Measurements from ENCODE around the gene ZBTB9.

DNA sequence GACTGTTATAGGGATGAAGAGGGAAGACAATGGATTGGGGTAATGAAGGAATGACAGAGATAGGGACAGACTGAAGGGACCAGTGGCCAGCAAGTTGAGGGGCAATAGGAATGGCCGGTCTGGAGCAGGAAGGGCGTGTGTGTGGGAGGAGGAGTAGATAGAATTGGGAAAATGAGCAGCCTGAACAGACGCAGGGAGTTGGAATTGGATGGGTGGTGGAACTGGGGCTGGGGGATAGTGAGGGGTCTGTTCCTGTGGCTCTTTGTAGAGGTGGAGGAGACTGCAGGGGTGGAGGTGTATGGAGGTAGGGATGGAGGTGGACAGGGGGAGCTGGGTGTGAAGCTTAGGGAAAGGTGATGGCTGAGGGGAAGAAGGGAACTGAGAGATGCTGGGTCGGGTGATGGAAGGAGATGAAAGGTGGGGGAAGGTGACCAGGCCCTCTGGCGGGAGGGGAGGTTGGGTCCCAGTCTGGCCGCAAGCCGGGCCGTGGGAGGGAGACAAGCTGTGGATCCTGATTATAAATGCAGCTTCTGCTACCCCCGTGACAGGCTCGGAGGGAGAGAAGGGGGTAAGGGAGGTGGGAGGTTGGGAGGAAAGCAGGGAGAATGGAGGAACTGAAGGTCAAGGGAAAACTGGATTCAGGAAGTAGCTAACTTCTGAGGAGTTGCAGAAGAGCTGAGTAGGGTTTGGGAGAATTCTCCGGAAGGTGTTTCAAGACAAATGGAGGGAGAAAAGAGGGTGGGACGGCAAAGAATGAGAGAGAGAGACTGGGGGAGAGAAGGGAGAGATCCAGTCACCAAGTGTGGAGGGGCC is 29.3 kb upstream of the ZBTB9 start:
- TF ChIP-seq, protein P1, sequence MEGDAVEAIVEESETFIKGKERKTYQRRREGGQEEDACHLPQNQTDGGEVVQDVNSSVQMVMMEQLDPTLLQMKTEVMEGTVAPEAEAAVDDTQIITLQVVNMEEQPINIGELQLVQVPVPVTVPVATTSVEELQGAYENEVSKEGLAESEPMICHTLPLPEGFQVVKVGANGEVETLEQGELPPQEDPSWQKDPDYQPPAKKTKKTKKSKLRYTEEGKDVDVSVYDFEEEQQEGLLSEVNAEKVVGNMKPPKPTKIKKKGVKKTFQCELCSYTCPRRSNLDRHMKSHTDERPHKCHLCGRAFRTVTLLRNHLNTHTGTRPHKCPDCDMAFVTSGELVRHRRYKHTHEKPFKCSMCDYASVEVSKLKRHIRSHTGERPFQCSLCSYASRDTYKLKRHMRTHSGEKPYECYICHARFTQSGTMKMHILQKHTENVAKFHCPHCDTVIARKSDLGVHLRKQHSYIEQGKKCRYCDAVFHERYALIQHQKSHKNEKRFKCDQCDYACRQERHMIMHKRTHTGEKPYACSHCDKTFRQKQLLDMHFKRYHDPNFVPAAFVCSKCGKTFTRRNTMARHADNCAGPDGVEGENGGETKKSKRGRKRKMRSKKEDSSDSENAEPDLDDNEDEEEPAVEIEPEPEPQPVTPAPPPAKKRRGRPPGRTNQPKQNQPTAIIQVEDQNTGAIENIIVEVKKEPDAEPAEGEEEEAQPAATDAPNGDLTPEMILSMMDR (IDR thresholded peaks at IDR 0.05), result no peak
- TF ChIP-seq POLR2AphosphoS5 (IDR thresholded peaks at IDR 0.05; ENCODE audit: insufficient read depth in 1 of 2, low read depth in 1 of 2), result no peak
- peak in 1 of 2 donors; percentile 22 for TF ChIP-seq POLR2A (IDR thresholded peaks at IDR 0.05)

Measured in vagina (tissue), 2 donors.